Ovary (tissue), 9 donors: ENCODE data around the gene CDHR1. TPM values are rescaled to one million over a fixed set of nuclear protein-coding genes. Genes with fewer than 3 reads are reported as not detected.

Experiments
- DNase-seq, 5 donors: peaks; one replicate each; pipeline ENCODE4 v3.0.0-alpha.2; 2019 to 2020
- H3K27ac ChIP-seq, 2 donors: fragments of 200-600 bp; one replicate each; pipeline versions ENCODE4 v1.5.1 to v1.8.0; 2019 to 2022
- H3K27me3 ChIP-seq: fragments of 200-600 bp; one replicate; pipeline ENCODE4 v1.8.0; 2022
- H3K36me3 ChIP-seq: fragments of 200-600 bp; sonication (generic); one replicate; pipeline ENCODE4 v1.5.1; 2019
- H3K4me1 ChIP-seq: one replicate; pipeline ENCODE4 v1.8.1; 2013; ENCODE audit warnings: mild to moderate bottlenecking, moderate library complexity; ENCODE audit not compliant: insufficient read depth
- H3K4me3 ChIP-seq: fragments of 200-600 bp; sonication (generic); one replicate; pipeline ENCODE4 v1.5.1; 2017
- H3K9me3 ChIP-seq, 2 donors: fragments of 200-600 bp in 1 of 2; sonication (generic) in 1 of 2; one replicate each; pipeline versions ENCODE4 v1.5.1 to v1.8.1; 2013 to 2019; ENCODE audit warnings: mild to moderate bottlenecking in 1 of 2, moderate library complexity in 1 of 2
- CTCF ChIP-seq, 3 donors: fragments of 450-650 bp in 2 of 3; fragments of 200-600 bp in 1 of 3; IDR thresholded peaks; one replicate each; pipeline versions ENCODE4 v1.5.1 to v1.8.0; 2016 to 2022; ENCODE audit warnings: antibody characterized with exemption in 3 of 3, mild to moderate bottlenecking in 1 of 3
- EP300 ChIP-seq: sonication (generic); formaldehyde crosslinking; IDR thresholded peaks from one replicate; pipeline ENCODE4 v1.6.1; 2017; ENCODE audit warnings: antibody characterized with exemption
- POLR2A ChIP-seq: fragments of 450-650 bp; IDR thresholded peaks from one replicate; pipeline ENCODE4 v1.6.1; 2017; ENCODE audit warnings: antibody characterized with exemption, mild to moderate bottlenecking, moderate library complexity
- WGBS, 3 donors: extraction: QIAGEN DNeasy Blood & Tissue Kit in 1 of 3; methylation state at CpG; one replicate each; pipeline versions ENCODE4 v1.1.5 to v1.1.7; 2013 to 2017; 5-methylcytosine and 5-hydroxymethylcytosine counted together
- intact Hi-C, 4 donors: fragments of 100-400 bp; cut with DNase I; formaldehyde crosslinking; loops; one replicate each; pipeline versions ENCODE4 v1.11.0 to v1.15.1; 2022 to 2023
- polyA plus RNA-seq, 2 donors: library from polyadenylated mRNA; stranded (reverse); fragments of 200-250 nt in 1 of 2; fragments of 350-450 nt in 1 of 2; fragmentation: Illumina TruSeq in 1 of 2; extraction: RNeasy Lipid Tissue Mini Kit (QIAGEN cat#74804) in 1 of 2; gene quantifications; one replicate each; pipeline ENCODE4 v1.2.3, GENCODE V29; 2013 to 2014
- total RNA-seq, 7 donors: library from RNA; depleted of rRNA in 2 of 7; stranded (reverse); fragments of >200 nt in 2 of 7; fragmentation: NEBNext Ultra II Directional in 3 of 7; extraction: Animal tissue kit (Norgen Biotek cat#: 25700) in 3 of 7; gene quantifications; one replicate each; pipeline versions ENCODE4 v1.1.0 to v1.2.4, GENCODE V29; 2016 to 2023
- donor health status: DM: no; HTN: no; CAD: no; lungs with moderate emphysema.
- donor health status: DM: no; HTN: no; CAD: no.
- donor health status: Bipolar disorder and iron deficiency.
- donor health status: DM: yes; HTN: yes; CAD: no.
- donor health status: DM: no; HTN: no; CAD: no.
- donor health status: DM: yes; HTN: yes; CAD: no.

CDHR1 gene
- total and polyA plus RNA-seq, 9 donors: 0.08 to 2.2 (median 0.69) TPM

- intact Hi-C loops: no loop called here
- Histone ChIP-seq H3K9me3 (no peaks in the 10 kb centered on the region), H3K36me3 (no peaks in the 10 kb centered on the region), H3K27me3 (no peaks in the 10 kb centered on the region), H3K4me3 (no peak overlapping the region), H3K4me1 (no peaks in the 10 kb centered on the region), H3K27ac (no peak overlapping the region)
- WGBS, 3 donors: 46 to 56% (median 49%) methylated on average over 6 of the region's 6 CpGs
- TF ChIP-seq EP300 (no peak), CTCF (IDR thresholded peaks at IDR 0.05) (no peak), POLR2A (no peak)
- peak in 1 of 5 donors; percentile 8 for DNase-seq
Measured at GRCh38 chr10:84201244-84201606, 6.9 kb downstream of the CDHR1 start.

DNA sequence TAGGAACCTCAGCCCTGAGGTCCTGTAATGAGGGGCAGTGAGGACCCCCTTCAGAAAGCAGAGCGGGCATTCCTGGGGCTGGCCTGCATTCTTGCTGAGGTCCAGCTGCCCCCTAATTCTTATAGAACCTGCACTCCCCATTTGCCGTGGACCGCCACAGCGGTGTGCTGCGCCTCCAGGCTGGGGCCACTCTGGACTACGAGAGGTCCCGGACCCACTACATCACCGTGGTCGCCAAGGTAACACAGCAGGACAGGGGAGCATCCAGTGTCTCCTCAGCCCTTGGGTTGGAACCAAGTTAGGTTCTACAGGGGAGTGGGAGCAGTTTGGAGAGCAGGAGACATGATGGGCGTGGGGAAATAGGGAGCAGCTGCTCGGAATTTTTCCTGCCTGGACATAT lies 7.3 kb downstream of the CDHR1 start:
- no peaks in the 10 kb centered on the region for H3K9me3 ChIP-seq
- no peak for TF ChIP-seq EP300
- no peak for TF ChIP-seq POLR2A
- TF ChIP-seq CTCF (IDR thresholded peaks at IDR 0.05): no peak
- no peak for DNase-seq
- no peaks in the 10 kb centered on the region for H3K36me3 ChIP-seq
- WGBS, 3 donors: 85 to 89% (median 86%) methylated on average over 11 of the region's 11 CpGs
- H3K4me3 ChIP-seq: no peak overlapping the region
- H3K4me1 ChIP-seq: no peaks in the 10 kb centered on the region
- no peak overlapping the region for H3K27ac ChIP-seq
- H3K27me3 ChIP-seq: no peaks in the 10 kb centered on the region
- intact Hi-C loops: no loop called here

GRCh38 chr10:84202349-84202748 lies 8.0 kb downstream of the CDHR1 start:
- Histone ChIP-seq H3K9me3 (no peaks in the 10 kb centered on the region), H3K4me1 (no peaks in the 10 kb centered on the region), H3K27me3 (no peaks in the 10 kb centered on the region), H3K27ac (no peak overlapping the region), H3K4me3 (no peak overlapping the region), H3K36me3 (no peaks in the 10 kb centered on the region)
- WGBS, 3 donors: 75 to 87% (median 84%) methylated on average over 5 of the region's 5 CpGs
- no peak for TF ChIP-seq CTCF (IDR thresholded peaks at IDR 0.05)
- TF ChIP-seq POLR2A: no peak
- no peak for TF ChIP-seq EP300
- intact Hi-C loops: no loop called here
- DNase-seq: no peak

DNA sequence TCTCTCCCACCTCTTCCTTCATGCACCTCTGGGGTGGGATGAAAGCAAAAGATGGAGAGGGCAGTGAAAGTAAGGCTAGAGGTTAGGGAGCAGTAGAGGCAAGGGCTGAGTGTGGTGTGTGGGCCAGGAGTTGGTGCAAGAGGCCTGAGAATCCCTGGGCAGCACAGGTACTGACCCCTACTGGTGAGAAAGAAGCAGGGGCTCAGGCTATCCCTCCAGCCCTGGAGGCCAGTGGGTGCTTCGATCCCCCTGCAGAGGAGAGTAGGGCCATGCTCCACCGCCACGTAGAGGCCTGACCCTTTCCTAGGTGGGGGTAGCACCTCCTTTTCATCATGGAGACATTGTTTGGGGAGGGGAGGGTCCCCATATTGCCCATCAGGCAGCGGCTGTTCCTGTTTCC lies 9.8 kb downstream of the CDHR1 start:
- no peaks in the 10 kb centered on the region for H3K27me3 ChIP-seq
- no peaks in the 10 kb centered on the region for H3K36me3 ChIP-seq
- no peak for DNase-seq
- WGBS, 3 donors: 85 to 91% (median 87%) methylated on average over 4 of the region's 4 CpGs
- no peak overlapping the region for H3K4me3 ChIP-seq
- intact Hi-C loops: no loop called here
- TF ChIP-seq EP300 (no peak), CTCF (IDR thresholded peaks at IDR 0.05) (no peak), POLR2A (no peak)
- H3K4me1 ChIP-seq: no peaks in the 10 kb centered on the region
- no peak overlapping the region for H3K27ac ChIP-seq
- H3K9me3 ChIP-seq: no peaks in the 10 kb centered on the region

GRCh38 chr10:84204610-84205009 lies 10.3 kb downstream of the CDHR1 start:
- no peak overlapping the region for H3K4me3 ChIP-seq
- H3K27me3 ChIP-seq: no peaks in the 10 kb centered on the region
- no peak for DNase-seq
- H3K4me1 ChIP-seq: no peaks in the 10 kb centered on the region
- TF ChIP-seq EP300 (no peak), POLR2A (no peak)
- no peak overlapping the region for H3K27ac ChIP-seq
- no peaks in the 10 kb centered on the region for H3K9me3 ChIP-seq
- 88 to 95% (median 94%) methylated on average over 4 of the region's 4 CpGs for WGBS, 3 donors
- intact Hi-C loops: no loop called here
- H3K36me3 ChIP-seq: no peaks in the 10 kb centered on the region
